ENCODE measurements around the gene TM4SF1.

The TM4SF1 gene

GRCh38 chr3:149368674-149369497 lies 8.6 kb downstream of the TM4SF1 start:
- TF ChIP-seq JUND (IDR thresholded peaks at IDR 0.05; ENCODE audit: low read depth) = no peak
- peak in 1 of 2 experiments; percentile 41 for DNase-seq (ENCODE audit: low read depth in 1 of 2, low spot score in 1 of 2)
- in situ Hi-C loops (cut with HindIII; ENCODE audit: low pct_unique_long_range_greater_than_20kb, low sequenced_read_pairs) = no loop called here

GRCh38 chr3:149368201-149368673 lies 9.2 kb downstream of the TM4SF1 start:
- DNase-seq (ENCODE audit: low read depth in 1 of 2, low spot score in 1 of 2) = no peak
- TF ChIP-seq JUND (IDR thresholded peaks at IDR 0.05; ENCODE audit: low read depth) = no peak
- in situ Hi-C loops (cut with HindIII; ENCODE audit: low pct_unique_long_range_greater_than_20kb, low sequenced_read_pairs) = no loop called here

- in situ Hi-C loops (cut with HindIII; ENCODE audit: low pct_unique_long_range_greater_than_20kb, low sequenced_read_pairs) = no loop called here
- DNase-seq (ENCODE audit: low read depth in 1 of 2, low spot score in 1 of 2) = no peak
- no peak for TF ChIP-seq JUND (IDR thresholded peaks at IDR 0.05; ENCODE audit: low read depth)
These were observed 10.3 kb downstream of the TM4SF1 start for GRCh38 chr3:149366941-149367840.

- DNase-seq (ENCODE audit: low read depth in 1 of 2, low spot score in 1 of 2) = no peak
- in situ Hi-C loops (cut with HindIII; ENCODE audit: low pct_unique_long_range_greater_than_20kb, low sequenced_read_pairs) = no loop called here
- no peak for TF ChIP-seq JUND (IDR thresholded peaks at IDR 0.05; ENCODE audit: low read depth)
These were observed 11.4 kb downstream of the TM4SF1 start for GRCh38 chr3:149366031-149366430.

- TF ChIP-seq JUND (IDR thresholded peaks at IDR 0.05; ENCODE audit: low read depth) = no peak
- in situ Hi-C loops (cut with HindIII; ENCODE audit: low pct_unique_long_range_greater_than_20kb, low sequenced_read_pairs) = no loop called here
- no peak for DNase-seq (ENCODE audit: low read depth in 1 of 2, low spot score in 1 of 2)
These were observed 12.8 kb downstream of the TM4SF1 start for GRCh38 chr3:149364624-149365023.

GRCh38 chr3:149363053-149363452 lies 14.4 kb downstream of the TM4SF1 start:
- no peak for TF ChIP-seq JUND (IDR thresholded peaks at IDR 0.05; ENCODE audit: low read depth)
- DNase-seq (ENCODE audit: low read depth in 1 of 2, low spot score in 1 of 2) = no peak
- in situ Hi-C loops (cut with HindIII; ENCODE audit: low pct_unique_long_range_greater_than_20kb, low sequenced_read_pairs) = no loop called here

GRCh38 chr3:149362366-149362765 lies 15.1 kb downstream of the TM4SF1 start:
- TF ChIP-seq JUND (IDR thresholded peaks at IDR 0.05; ENCODE audit: low read depth) = no peak
- no peak for DNase-seq (ENCODE audit: low read depth in 1 of 2, low spot score in 1 of 2)
- in situ Hi-C loops (cut with HindIII; ENCODE audit: low pct_unique_long_range_greater_than_20kb, low sequenced_read_pairs) = no loop called here

GRCh38 chr3:149356630-149357029 lies 20.8 kb downstream of the TM4SF1 start:
- TF ChIP-seq JUND (IDR thresholded peaks at IDR 0.05; ENCODE audit: low read depth) = no peak
- no peak for DNase-seq (ENCODE audit: low read depth in 1 of 2, low spot score in 1 of 2)
- in situ Hi-C loops (cut with HindIII; ENCODE audit: low pct_unique_long_range_greater_than_20kb, low sequenced_read_pairs) = no loop called here

- DNase-seq (ENCODE audit: low read depth in 1 of 2, low spot score in 1 of 2) = no peak
- in situ Hi-C loops (cut with HindIII; ENCODE audit: low pct_unique_long_range_greater_than_20kb, low sequenced_read_pairs) = no loop called here
- TF ChIP-seq JUND (IDR thresholded peaks at IDR 0.05; ENCODE audit: low read depth) = no peak
These were observed 21.3 kb downstream of the TM4SF1 start for GRCh38 chr3:149356044-149356592.

GRCh38 chr3:149353581-149354184 lies 23.8 kb downstream of the TM4SF1 start:
- DNase-seq (ENCODE audit: low read depth in 1 of 2, low spot score in 1 of 2) = no peak
- in situ Hi-C loops (cut with HindIII; ENCODE audit: low pct_unique_long_range_greater_than_20kb, low sequenced_read_pairs) = no loop called here
- TF ChIP-seq JUND (IDR thresholded peaks at IDR 0.05; ENCODE audit: low read depth) = no peak

- TF ChIP-seq JUND (IDR thresholded peaks at IDR 0.05; ENCODE audit: low read depth) = no peak
- in situ Hi-C loops (cut with HindIII; ENCODE audit: low pct_unique_long_range_greater_than_20kb, low sequenced_read_pairs) = no loop called here
- peak; percentile 46 to 84 for DNase-seq (ENCODE audit: low read depth in 1 of 2, low spot score in 1 of 2)
These were observed 24.9 kb downstream of the TM4SF1 start for GRCh38 chr3:149352556-149352955.

GRCh38 chr3:149343951-149344350 lies 33.5 kb downstream of the TM4SF1 start:
- in situ Hi-C loops (cut with HindIII; ENCODE audit: low pct_unique_long_range_greater_than_20kb, low sequenced_read_pairs) = no loop called here
- no peak for TF ChIP-seq JUND (IDR thresholded peaks at IDR 0.05; ENCODE audit: low read depth)

More at GRCh38 chr3:149343951-149344350, 33.5 kb downstream of the TM4SF1 start:
- DNase-seq (ENCODE audit: low read depth in 1 of 2, low spot score in 1 of 2) = no peak
